Nucleus accumbens (tissue), 56 donors: Measurements from ENCODE around the gene ATP10A.
A peak's percentile ranks its signal among the peaks of the same experiment; 100 is the strongest.

Experiments used
- DNase-seq, 56 donors: peaks; one replicate each; lab custom pipeline; 2025; lab: John Stamatoyannopoulos, UW

Gene ATP10A

DNA sequence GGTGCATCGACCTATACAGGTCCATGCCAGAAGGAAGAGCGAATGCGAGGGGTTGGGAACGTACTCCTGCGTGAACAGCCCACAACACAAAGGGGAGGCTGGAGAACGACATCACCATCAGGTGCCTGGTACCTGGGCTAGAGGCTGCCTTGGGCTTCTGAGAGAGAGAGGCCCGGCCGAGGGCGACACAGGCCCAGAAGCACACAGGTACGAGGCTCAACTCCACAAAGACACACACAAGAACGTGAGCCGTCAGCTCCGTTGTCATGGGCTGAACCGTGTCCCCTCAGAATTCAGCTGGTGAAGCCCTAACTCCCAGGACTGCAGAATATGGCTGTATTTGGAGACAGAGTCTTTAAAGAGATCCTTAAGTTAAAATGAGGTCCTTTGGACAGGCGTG, 134.3 kb downstream of the ATP10A start:
- DNase-seq: no peak

DNA sequence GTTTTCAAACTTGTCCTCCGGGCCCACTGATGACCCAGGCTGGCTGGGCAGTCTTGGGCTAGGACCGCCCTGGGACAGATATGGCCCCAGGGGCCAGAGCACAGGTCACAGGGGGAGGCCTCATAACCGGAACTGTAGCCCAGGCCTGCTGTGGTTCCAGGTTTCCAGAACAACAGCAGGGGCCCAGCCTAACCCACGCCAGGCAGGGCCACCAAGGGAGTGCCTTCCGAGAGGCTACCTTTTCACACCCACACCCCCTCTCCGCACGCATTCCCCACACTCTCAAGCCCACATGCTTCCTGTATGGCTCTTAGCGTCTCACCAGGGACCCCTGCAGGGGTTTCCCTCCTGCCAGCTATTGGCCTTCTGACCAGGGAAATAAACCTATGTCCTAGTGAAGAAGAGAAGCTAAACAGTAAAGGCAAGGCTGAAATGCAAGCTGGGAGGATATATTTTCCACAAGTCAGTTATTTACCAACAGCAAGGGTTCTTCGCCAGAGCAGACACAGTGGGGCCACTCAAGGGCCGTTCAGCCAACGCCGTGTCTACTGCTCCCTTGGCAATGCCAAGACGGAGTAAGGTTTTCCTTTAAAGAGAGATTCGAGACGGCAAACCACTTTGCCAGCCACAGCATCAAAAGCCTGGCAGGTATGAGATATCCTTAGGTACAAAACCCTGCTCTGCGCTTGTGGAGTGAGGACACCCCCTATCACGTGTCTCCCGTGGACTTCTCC, 135.1 kb downstream of the ATP10A start:
- DNase-seq: no peak

DNA sequence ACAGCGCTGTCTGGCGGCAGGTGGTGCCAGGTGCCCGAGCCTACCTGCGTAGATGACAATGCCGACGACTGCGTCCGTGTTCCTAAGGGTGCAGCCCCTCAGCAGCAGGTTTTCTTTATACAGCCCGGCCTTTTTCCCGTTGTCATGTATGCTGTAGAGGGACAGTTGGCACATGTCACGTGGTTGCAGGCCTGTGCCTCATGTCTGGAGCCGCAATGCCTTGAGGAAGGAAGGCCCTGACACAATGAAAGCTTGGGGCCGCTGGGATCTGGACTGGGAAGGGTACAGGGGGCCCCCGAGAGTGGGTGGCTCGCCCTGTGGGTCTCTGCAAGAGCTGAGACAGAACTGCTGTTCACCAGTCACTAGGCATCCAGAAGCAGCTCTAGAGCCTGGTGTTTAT, 136.0 kb downstream of the ATP10A start:
- no peak for DNase-seq

DNA sequence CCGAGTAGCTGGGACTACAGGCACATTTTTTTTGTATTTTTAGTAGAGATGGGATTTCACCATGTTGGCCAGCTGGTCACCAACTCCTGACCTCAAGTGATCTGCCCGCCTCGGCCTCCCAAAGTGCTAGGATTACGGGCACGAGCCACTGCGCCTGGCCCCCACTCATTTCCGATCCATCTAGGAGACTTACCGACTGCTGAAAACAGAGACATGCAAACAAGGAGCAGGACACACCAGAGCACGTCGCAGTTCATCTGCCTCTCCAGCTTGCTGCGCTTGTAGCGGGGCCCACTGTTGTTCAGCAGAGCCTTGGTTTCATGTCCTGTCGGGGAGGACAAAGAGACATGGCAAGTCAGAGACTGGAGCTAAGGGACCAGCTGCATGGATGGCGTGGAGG, 137.4 kb downstream of the ATP10A start:
- no peak for DNase-seq

DNA sequence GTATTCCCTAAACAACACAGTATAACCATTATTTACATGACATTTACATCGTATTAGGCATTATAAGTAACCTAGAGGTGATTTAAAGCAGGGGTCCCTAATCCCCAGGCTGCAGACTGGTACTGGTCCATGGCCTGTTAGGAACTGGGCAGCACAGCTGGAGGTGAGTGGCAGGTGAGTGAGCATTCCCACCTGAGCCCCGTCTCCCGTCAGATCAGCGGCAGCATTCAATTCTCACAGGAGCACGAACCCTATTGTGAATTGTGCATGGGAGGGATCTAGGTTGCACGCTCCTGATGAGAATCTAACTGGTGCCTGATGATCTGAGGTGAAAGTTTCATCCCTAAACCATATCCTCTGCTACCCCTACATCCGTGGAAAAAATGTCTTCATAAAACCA, 138.2 kb downstream of the ATP10A start:
- DNase-seq: no peak

DNA sequence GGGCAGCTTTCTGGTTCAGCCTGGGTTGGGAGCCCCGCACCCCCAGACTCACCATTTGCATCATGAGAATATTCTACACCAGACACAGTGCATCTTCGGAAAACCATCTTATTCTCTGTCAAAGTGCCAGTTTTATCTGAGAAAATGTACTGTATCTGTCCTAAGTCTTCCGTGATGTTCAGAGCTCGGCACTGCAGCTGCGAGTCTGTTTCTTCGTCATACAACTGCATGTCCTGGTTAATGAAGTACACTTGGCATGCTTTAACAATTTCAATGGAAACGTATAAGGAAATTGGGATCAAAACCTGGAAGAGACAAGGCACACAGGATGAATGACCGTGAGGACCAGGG, 141.5 kb downstream of the ATP10A start:
- DNase-seq: no peak

DNA sequence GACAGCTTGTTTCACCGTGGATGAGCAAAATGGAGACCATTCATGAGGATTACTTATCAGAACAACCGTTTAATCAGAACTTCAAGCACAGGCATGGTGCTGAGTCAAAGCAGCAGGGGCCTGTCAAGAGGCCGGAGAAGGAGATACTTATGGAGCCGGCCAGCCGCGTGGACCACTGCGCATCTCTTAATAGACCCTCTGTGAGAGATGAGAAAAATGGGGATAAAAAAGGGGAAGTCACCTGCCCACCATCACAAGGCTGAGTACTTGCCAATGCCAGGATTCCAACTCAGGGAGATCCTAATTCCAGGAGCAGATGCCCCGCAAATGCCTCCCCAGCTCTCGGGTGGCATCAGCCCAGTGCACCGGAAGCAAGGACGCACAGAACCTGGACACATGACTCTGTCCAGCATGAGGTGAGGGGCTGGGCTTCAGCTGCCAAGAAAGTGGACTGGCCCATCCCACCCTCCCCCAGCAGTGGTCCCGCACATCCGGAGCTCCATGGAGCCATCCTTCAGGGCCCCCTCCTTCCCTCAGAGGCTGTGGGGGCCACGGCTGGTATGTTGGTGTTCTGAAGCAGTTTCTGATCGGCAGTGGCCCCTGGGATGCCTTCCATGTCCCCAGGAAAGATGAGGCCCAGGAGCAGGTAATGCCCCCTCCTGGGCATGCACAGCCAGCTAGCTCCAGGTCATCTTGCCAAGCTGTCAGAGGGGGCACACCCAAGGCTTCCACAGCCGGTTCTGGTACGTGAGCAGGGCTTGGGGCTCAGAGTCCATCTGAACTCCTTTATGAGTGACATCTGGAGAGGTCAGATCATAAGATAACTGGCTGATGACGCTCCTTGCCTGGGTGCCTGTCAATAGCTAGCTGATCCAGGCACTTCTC, 143.8 kb downstream of the ATP10A start:
- DNase-seq: no peak

DNA sequence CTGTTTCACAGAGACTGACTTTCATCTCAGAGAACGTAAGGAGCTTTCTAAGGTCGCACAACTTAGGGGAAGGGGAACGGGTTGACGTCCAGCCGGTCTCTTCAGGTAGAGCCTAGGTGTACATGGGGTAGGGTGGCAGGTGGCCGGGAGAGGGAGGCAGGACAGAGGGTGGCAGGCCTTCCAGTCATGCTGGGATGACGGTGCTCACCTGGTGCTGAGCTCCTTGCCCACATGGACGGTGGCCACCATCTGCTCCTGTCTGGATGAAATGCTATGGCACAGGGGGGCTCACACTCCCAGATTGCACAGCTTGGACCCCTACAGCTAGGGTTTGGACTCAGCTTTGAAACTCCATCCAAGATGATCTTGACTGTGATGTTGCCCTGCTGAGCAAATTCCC, 144.5 kb downstream of the ATP10A start:
- no peak for DNase-seq

DNA sequence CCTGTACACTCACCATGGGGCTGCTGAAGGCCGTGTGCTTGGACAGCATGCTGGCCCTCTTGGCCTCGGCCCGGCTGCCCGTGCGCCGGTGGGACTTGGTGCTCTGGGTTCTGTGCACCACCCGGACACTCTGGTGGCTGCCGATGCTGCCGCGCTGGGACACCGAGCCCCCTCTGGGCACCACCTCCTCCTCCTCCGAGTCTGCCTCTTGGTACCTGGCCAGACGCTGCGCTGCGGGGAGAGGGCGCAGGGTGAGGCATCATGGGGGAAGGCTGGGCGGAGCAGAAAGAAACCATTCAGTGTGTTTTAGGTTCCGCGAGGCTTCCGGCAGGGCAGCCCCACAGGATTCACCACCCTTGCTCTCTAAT, 145.0 kb downstream of the ATP10A start:
- peak in 2 of 56 donors; percentile 24 to 30 for DNase-seq

DNA sequence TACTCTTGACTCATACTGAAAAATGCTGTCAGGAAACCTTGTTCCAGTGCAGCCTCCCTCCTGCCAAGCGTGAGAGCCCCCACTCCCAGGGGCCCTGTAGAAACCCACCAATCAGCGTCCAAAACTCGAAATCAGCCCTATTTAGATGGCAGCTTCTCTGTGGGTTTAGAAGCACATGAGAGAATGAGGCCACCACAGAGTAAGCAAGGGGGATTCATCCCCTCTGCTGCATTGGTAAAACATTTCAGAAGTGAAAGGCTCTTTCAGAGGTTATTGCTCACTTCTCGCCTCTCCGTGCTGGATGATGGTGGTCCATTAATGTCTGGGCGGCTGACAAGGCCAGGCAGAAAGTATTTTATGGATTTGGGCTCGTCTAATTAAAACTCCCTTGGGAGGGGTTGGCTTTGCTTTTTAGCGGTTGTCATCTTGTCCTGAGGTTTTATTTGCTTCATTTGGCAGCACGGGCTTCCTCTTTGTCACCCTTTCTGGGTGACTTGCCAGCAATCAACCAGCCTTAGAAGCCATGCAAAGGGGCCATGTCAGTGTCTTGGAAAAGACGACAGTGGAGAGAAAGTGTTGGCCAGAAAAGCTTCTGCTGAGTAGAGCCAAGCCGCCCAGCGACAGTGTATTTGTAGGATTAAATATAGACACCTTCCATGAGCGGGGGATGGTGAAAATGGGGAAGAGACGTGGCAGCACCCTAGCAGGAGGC, 145.5 kb downstream of the ATP10A start:
- peak in 8 of 56 donors; percentile 12 to 44 (median 34) for DNase-seq

DNA sequence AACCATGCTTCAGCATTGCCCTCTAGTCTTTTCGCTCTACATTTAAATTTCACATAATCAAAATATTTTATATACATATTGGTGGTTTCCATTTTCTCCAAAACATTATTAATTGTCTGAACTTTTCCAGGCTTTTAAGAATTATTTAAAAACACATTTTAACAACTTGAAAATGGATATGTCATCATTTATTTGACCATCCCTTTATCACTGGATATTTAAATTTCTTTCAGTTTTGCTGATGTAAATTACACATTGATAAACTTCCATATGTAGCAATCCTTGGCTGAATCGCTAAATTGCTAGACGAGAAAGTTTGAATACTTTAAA, 146.0 kb downstream of the ATP10A start:
- DNase-seq: no peak

DNA sequence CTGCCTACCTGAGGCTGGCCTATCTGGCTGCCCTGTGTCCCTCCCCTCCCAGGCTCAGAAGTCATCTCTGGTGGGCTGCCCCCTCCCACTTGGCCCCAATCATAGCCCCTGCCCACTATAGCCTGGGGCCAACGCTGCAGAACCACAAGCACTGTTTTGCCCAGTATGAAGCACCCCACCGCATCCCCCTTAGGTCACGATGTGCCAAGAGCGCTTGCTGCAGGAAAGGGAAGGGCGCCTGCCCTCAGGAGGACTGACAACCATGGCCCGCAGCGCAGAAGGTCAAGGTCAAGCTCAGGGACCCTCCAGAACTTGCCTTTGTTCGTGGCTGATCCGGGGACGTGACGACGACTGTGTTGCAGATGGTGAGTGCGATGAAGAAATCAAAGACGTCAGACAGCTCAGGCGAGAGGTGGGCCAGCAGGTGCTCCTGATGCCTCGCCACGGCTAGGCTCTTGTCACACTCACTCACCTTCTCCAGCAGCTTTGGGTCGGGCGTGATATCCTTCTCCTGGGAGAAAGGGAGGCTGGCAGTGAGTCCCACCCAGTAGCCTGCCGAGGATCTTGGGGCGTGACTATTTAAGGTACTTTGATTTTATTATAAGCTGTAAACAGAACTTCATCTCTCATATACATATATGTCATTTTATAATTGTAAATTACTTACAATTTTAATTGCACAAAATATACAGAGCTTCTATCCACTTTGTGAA, 146.6 kb downstream of the ATP10A start:
- DNase-seq: no peak

DNA sequence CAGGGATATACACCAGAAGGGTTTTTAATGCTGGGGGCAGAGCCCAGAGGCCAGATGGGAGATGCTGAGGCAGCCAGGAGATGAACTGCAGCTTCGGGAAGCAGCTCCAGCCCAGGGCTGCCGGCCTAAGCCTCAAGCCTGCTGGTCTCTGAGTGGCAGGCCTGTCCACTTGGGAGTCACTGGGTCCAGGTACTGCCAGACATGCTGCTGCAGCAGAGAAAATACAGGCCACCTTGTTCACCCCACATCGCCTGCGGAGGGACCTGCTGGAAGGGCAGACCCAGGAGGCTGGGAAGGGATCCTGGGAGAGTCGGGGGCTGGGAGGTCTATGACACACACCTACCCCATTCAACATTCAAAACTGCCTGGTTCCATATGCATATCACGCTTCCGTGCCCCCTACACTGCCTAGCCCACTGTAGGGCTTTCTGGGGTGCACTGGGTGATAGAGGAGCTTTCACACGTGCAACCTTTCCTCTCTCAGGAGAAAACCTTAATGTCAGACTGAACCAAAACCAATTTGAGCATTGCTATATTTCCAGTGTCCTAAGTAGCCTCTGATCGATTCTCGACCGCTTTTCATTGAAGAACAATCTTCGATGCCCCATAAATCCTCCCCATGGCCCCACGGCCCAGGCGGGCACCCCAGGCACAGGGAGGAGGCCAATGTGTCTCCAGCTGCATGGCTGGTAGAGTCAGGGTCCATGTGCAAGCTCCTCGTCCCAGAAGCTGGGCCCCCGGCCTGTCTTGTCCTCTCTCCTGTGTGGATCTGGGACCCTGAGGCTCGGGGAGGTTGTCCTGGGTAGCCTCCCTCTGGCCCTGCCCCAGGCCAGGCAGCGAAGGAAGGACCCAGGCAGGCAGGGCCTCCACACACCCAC, 147.4 kb downstream of the ATP10A start:
- no peak for DNase-seq

DNA sequence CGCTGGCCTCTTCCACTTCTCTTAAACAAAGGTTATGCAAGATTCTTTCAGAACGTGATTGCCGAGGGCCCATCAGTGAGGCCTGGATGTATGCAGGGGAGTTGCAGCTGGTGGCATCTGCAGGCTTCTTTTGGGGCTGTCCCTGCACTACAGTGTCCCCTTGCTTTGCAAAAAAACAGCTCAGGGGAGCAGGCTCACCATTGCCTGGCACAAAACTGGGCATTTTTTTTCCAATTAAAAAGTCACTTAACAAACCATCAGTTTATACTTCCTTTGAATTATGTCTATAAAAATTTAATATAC, 148.6 kb downstream of the ATP10A start:
- DNase-seq: no peak

DNA sequence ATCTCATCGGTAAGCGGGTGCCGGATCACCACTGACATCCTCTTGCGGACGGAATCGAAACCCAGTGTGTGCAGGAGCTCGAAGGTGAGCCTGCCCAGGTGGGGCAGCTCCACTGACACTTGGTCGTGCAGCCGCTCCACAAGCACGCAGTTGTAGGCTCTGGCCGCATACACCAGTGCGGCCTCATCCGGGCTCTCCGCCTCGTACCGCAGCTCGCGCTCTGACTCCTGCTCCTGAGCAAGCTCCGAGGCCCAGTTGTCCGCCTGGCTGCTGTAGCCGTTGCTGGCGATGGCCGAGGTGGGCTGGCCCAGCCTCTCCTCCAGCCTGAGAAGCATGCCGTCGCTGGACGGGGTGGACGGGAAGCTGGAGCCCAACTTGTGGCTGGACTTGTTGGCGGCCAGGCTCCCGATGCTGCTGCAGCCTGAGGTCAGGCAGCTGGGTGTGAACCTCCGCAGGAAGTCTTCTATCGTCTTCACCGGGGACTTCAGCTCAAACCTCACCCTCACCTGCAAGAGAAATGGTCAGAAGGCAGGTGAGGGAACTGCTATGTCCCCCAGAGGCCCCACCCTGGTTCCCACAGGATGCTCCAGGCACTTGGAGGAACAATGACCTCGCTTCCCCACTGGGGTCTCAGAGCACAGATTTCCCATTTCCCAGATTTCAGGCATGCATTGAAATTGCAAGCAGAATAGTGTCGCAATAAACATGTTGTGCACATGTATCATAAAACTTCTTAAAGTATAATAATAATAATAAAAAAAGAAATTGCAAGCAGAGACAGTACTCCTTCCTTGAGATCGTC, 149.2 kb downstream of the ATP10A start:
- DNase-seq: no peak

DNA sequence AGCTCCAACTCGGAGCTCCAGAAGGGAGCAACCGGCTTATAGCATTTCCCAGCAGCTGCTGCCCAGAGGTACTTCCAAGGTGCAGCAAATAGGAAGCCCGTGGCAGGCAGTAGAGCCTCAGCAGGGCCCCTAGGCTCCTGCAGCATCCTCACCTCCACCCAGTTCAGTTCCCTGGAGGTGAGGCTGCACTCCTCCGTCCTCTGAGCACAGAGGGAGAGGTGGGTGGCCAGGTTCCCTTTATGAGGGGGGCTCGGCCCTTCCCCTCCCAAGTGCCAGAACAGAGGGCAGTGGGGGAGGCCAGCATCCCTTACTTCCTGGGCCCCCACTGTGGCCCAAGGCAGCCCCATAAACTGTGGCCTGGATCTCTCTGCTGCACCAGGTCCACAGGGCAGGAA, 150.2 kb downstream of the ATP10A start:
- no peak for DNase-seq

DNA sequence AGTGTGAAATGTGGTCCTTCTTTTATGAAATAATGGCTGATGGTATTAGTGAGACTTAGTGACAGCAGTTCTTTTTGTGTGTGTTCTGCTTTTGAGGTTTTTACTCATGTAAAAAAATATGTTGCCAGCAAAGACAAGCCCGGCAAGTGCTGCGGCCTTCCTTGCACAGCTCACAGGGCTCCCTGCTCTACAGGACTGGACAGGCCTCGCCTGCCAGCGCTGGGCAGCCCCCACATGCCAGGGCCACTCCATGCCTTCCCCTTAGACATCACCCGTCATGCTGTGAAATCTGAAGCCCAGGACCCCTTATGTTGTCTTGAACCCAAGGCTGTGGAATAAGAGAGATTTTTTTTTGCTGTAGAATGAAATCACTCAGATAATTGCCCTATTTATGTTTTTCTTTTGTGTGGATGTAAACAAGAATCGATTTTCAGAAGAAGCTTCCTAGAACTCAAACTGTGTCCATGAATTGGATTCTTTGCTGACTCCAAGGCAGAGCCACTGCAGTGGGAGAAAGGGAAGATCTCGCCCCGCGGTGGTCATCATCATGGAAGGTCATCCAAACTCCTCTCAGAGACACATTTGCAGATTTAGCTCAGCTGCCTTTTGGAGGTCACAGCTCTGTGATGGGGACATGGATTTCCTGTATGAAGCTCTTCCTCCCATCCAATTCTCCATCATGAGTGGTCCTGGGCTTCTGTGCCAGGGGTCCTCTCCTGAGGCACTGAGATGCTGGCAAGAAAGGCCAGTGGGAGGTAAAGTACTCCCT, 150.8 kb downstream of the ATP10A start:
- no peak for DNase-seq

DNA sequence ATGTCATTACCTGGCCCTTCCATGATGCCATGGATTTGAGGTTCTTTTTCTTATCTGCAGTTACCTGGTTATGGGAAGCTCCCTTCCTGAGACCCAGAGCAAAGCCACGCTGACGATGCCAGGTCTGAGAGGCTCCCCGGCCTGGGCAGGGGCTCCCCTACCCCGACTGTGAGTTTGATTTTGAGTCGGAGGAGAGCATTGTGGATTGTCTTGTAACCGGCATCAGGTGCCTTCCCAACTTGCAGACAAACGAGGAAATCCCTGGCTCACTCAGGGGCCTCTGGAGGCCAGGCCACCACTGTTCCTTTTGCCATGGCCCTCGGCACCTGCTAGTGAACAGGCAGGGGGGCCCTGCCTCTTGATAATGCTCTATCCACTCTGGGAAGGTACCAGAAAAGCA, 151.4 kb downstream of the ATP10A start:
- DNase-seq: no peak

DNA sequence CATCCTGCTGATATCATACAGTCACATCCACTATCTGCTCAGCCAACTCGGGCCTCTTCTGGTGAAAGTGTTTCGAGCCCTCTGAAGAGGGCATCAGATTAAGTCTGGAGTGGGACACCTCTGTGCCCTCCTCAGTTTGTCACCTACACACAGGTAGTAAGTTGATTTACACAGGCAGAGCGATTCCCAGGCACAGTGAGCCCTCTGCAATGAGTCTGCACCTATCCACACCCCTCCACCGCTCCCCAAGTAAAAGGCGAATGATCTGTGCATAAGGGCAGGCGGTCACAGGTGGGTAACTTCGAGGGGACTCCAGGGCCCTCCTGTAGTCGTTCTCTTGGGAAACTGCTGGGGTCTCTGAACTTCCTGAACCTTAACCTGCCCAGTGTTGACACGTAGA, 152.0 kb downstream of the ATP10A start:
- no peak for DNase-seq
